ENCODE results near the gene SOX5.

SOX5 gene

DNA sequence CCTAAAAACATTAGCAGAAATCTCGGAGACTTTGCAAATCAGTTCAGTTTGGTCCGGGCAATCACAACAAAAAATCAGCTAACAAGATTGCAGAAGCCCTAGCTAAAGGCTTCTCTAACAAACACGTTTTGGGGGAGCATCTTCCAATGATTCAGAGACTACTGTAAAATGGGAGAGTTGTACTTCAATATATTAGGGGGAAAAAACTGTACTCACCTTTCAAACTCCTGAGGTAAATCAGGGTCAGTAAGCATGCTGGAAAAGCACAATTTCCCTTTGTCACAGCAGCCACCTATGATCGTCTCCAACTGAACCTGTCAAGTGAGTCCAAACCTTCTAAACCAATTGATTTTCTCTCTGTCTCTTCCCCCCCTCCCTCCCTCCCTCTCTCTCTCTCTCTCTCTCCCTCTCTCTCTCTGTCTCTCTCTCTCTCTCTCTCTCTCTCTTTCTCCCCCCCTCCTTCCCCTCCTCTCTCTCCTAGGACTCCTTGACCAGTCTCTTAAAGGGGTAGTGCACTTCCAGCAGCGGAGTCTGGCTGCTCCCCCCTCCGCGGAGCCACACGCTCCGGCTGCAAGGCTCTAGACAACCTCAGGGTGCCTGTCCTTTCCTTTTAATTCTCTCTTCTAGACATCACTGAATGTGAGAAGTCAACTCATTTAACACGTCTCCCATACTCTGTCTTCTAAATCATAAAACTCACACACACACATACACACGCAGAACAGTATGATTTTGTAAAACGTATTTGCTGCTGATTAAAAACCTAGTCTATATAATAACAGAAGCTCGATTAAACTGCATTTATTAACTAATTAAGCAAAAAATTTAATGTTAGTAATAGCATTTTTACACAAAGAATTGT, at the start of gene SOX5:
Gene SOX5 (minus strand): TSS at position 323 of the 862 bp plus-strand sequence. CDS start 69 bp downstream, at position 254.
- DNase-seq, result no peak

DNA sequence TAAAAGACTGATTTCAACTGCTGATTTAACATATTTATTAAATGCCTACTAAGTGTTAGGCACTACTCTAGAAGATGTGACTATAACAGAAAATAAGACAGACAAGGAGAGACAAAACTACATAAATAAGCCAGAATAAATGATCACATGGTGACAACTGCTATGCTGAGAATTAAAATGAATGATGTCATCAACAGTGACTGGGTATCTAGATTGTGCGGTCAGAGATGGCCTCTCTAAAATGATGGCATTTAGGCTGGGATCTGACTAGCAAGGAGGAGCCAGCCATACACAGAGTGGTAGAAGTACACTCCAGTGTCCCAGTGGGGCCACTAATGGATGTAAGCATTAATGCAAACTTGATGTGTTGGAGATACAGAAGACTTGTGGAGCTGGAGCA, 37.6 kb upstream of the SOX5 start:
- no peak for DNase-seq

DNA sequence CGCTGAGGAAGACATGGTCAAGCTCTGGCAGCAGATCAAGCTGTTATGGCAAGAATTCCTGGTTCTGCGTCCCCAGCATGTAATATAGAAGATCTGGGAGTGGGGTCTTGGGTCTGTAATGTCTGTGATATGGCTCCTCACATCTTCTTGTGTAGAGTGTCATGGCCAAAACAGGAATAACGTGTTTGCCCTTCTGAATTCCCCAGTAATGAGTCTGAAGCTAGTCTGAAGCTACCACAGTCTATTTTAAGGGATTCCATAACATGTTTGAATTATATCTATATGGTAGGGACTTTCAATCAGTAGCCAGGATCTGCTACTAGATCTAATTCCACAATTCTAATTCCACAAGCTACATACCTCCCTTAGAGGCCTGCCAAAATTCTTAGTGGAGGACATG, 31.4 kb upstream of the SOX5 start:
- no peak for DNase-seq

DNA sequence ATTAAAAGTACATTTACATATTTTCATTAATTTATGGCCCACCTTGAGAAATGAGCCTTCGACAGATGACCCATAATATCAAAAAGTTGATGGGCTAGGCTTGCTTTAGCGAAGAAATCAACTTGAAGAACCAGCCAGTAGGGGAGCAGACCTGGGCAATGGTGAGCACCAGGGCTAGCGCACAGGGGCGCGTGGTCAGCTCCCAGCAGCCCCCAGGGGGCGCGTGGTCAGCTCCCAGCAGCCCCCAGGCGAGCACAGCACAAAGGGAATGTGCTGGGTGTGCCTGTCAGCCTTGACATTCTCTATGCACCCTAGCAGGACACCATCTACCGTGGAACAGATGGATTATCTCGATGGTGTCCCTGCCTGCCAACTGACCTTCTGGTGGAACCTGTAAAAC, 15.3 kb upstream of the SOX5 start:
- DNase-seq, result no peak

DNA sequence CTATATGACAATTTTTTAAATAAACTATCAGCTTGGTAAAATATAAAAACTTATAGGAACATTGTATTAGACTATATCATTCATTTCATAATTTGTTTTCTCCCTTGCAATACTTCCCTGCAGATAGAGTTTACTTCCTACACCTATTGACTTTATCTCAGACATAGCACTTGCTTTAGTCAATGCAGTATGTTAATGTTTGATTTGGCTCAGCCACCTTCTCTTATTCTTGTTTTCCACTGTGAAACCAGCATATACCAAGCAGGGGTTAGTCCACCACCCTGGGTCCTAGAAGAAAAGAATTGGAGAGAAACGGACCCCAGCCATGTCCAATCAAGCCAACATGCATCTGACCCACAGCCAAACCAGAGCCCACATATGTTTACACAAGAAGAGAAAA, 10.4 kb upstream of the SOX5 start:
- no peak for DNase-seq

DNA sequence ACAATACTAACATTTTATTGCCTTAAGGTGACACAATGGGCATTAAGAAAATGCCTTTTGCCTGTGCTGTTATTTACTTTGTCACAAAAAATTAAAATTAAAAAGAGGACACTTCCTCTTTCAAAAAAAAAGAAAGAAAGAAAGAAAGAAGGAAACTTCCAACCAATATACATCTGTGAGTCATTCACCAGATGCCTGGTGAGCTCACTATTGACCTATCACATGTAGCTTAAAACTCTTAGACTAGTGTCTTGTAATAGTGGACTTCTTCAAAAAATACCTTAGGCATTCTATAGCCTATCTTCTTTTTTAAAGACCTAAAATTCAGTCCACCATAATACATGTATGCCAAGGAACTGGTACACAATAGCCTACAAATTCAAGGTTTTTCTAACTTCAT, 4.9 kb upstream of the SOX5 start:
- DNase-seq, result no peak

DNA sequence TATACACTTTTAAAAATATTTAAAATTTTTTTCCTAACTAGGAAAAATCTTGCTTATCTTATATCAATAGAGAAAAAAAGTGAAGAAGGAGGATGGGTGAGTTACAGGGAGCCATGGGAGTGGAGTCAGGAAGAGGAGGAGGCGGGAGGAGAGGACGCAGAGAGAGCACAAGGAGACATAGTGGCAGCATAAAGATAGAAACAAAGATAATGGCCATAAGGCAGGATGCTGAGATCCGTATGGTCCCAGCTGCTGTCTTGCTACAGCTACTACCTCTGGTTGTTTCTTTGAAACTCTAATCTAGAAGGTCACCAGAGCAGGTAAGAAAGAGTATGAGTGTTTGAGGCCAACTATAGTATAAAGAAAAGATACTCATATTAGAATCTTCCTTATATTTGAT, 2.6 kb upstream of the SOX5 start:
- DNase-seq, result no peak

DNA sequence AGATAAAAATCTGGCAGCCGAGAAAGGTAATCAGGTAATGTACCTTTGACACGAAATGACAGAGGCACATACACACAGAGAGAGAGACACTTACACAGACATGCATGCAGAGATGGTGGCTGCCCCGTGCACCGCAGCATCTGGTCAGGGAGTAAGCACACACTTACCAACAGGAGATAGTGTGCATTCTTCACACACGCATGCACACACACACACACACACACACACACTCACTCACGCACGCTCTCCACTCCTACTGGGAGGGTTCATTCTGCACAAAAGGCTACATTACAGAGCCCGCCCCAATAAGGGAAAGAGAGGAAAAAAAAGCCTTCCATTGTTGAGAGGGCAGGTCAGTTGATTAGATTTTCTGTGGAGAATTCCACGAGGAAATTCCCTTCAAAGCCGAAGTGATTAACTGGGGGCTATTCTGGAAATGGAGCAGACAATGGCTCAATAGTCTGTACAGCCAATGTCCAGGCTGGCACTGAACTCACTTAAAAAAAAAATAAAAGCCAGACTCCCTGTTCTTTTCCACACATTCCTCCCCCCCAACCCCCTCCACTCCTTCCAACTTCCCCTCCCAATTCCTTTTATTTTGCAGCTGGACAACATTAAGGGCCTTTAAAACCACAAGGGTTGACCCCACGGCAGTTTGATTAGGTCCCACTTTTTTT, 1.4 kb upstream of the SOX5 start:
- no peak for DNase-seq

DNA sequence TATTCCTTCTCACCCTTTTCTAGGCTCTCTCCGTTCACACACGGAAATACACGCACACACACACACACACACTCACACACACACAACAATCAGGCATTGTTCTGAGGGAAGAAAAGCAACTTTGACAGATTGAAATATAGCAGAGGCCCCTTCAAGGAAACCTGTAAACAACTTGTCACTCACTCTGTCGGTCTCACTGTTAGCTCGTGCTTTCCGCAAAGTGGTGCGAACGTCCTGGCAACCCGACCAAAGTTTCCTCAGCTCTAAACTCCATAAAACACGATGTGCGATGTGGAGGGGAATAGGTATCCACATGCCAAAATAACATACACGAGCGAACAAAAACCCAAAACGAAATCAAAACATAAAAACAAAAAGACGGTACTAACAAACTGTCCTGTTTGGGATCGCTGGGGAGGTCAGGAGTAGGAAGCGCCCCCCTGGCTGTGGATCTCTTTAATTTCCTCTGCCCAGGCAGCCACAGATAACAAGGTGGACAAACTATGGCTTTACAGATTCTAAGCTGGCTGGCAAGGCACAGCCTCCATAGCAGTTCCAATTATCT, 822 bp upstream of the SOX5 start:
- no peak for DNase-seq

DNA sequence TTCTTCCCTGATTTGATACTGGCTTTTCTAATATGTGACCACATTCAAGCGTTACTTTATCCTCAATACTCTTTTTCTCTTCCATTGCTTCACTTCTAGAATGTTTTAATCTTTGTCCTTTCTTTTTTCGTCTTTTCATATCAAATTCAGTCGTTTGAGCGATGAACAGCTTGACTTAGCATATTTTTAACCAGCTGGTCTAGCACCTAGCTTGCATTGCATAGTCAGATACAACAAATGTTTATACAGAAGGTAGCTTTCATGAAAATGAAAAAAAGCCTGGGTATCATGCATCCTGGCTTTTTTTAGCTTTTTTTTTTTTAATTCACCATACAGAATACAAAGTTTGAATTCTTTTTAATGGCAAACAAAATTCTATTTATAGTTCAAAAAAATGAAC, 1.2 kb downstream of the SOX5 start:
- no peak for DNase-seq

DNA sequence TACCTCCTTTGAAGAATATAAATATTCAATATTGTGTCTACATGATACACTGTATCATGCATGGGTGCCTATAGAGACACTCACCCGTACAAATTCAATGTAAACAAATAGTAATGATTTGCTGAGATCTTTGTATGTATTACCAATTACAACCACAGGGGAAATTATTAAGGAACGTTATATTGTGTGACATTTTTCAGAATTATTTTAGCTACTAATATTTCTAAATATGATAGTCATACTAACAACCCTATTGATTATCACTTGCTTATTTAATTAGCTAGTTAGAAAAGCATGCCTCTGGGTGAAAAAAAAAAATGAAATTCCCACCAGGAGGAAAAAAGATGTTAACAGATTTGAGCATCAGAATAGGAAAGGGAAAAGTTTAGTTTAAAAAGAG, 2.1 kb downstream of the SOX5 start:
- DNase-seq, result no peak

DNA sequence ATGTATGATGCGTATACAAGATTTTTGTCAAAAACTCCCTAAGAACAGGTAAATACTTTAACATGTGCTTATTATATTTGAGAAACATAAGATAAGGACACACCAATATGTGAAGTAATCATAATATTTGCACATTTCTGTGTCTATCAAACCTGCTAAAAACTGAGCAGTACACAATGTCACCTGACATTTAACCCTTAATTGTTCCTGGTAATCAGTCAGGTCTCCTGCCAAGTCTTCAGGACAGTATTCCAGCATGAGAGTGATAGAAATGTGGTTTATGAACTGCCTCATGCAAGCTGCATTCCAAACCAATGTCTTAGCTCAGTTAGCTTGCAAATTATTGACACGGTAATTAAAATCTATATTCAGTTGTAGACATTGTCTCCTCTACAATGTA, 4.2 kb downstream of the SOX5 start:
- no peak for DNase-seq

DNA sequence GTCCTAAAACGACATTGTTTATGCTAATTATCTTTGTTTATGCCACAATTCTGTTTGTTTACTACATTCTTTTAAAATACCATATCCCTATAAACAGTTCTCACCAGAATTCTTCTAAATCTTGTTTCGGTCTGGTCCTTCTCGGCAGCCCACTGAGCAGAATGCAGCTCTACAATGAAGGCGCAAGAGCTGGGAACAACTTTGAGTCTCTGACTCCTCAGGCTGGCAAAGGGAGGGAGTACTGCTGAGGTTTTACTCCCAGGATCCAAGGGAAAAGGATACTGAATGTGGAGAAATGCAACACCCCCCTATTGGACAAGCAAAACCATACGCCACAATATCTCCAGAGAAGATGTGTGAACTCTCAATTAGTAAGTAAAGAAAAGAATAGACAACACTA, 5.4 kb downstream of the SOX5 start:
- no peak for DNase-seq

DNA sequence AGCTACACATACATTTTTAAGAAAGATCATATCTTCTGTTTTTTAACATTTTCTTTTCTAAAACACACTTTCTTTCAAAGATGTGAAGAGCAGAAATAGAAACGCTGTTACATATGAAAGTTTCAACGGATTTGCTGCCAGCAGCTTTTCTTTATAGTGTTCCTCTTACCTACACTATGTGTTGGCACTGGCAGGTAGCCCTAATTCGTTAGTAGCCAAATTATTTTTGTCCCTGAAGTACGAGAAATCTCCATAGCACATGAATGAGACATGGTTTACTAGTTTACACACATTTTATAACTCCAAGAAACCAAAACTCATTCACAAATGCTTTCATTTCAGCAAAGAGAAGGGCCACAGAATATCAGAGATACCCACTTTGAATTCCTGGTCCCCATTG, 6.6 kb downstream of the SOX5 start:
- DNase-seq, result no peak

DNA sequence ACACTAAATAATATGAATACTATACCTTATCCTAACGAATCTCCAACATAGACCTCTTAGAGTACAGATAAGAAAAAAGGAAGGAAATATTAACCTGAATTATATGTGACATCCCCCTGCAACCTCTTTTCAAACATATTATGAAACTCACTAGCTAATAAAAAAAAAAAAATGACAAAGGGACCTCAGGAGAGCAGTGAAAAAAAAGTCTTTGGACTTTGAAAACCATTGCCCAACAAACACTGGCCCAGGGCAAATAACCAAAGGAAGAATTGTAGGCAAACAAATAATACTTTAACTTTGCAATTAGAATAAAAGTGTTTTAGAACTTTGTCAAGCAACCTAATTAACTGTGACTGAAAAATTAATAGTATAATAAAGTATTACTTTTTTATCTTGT, 7.7 kb downstream of the SOX5 start:
- no peak for DNase-seq

DNA sequence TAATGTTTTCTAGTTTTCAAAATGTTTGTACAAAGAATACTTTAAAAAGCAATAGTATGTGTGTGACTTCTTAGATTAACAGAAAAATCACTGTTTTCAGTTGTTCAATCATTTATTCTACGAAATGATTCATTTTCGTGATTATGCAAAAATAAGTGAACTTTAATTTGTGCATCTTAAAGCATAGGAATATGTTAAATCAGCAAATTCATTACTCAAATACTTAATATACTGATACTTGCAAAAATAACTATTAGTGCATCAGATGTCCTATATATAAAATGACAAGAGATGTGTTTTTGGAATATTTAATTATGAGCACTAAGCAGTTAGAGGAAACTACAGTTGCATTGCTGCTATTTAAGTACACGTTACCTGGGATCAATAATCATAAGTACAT, 11.0 kb downstream of the SOX5 start:
- no peak for DNase-seq

DNA sequence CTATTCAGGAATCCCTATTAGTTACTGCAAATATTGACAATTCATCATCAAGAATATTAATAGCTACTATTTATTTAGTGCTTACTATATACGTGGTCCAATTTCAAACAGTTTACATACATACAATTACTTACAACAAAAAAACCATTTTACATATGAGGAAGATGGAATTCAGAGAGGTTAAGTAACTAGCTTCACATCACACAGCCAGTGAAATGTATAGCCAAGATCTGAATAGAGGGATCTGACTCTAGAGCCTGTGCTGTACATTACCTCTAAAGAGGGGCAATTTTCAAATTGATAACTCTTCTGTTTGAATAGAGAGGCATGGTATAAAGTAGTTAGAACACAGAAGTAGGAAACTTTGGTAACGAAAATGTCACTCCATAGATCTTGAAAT, 18.3 kb downstream of the SOX5 start:
- no peak for DNase-seq

DNA sequence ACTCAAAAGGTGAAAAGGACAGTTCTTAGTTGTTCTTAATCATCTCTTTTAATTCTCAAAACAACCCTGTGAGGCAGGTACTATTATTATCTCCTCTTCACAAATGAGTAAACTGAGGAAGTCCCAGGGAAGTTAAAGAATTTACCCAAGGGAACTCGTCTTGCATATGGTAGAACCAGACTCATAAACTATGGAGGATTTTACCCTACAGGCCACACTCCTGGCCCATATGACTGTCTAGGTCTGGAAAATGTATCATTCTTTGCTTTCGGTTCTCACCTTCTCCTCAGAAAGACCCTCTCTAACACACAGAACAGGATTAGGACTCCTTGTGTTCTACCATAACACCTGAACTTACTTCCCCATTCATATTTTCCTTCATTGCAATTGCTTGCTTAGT, 18.9 kb downstream of the SOX5 start:
- DNase-seq, result no peak

DNA sequence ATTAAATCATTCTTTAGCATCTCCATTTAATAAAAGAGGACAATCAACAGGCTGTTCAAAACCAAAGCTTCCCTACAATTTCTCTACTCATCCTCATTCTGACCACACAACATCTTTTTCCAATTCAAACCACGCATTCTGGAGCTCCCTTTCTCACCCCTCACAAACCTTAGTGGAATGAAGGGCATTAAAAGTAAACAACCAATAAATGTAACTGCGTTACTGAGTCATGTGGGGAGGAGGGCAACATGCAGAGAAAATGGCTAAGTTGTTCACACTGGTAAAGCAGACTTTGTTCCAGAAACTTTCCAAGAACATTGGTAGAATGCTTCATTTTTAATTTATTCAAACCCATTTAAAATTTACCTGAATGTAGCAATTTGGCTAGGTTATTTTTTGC, 19.6 kb downstream of the SOX5 start:
- DNase-seq, result no peak

DNA sequence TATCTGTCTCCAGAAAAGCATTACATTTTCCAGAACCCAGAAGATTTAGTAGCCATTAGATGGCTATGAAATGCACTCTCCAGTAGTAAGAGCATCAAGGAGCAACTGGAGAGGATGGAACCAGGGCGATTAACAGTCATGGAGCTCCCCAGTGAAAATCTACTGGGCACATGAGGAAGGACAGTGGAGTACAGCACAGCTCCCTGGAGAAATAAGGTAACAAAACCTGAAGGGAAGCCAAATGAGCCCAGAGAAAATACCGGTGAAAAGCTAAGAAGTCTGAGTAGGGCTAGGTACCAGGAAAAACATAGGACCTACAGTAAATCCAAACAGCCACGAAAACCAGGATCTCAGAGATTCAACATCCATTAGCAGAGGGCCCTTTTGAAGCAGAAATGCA, 21.6 kb downstream of the SOX5 start:
- no peak for DNase-seq

DNA sequence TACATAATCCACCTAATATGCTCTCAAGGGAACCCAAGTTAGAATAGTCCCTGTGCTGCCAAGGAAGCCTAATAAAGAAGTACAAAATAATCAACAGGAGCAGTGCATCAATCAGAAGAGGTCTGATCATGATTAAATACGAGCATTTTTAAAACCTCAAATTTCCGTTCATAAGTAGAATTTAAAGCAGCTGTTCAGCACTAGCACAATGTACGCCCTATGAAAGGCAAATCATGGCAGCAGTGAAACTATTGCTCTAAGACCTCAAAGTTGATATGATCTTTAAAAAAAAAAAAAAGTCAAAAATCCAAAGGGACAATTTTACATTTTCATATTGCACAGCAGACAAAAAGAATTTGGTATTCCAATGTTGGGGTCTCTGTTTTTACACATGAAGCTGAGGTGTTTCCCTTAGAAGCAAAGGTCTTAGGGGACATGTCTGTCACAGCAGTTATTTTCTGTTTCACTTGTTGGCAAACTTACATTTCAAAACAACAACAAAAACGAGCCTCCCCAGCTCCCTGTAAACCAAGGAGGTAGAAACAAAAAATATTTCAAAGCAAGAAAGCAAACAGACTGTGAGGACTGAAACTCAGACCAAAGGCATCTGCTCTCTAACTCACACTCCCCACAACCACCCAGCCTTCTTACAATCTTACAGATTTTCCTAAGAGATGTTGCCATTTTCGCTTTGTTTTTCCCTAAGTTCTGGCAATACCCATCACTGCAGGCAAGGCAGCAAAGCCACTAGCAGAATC, 28.2 kb downstream of the SOX5 start:
- DNase-seq, result no peak

DNA sequence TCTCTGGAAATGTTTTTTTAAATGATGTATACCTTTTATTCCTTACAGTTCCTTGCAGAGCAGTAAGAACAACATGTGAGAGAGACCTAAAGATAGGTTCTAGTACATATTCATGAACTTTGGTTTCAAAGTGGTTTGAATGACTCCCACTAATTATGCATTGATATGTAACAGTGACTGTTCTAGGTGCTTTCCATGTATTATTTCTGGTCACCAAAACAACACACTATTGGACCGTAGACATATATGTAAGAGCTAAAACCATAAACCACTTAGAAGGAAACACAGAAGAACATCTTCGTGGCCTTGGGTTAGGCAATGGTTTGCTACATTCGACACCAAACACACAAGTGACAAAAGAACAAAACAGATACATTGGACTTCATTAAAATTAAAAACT, 37.9 kb downstream of the SOX5 start:
- DNase-seq, result no peak

DNA sequence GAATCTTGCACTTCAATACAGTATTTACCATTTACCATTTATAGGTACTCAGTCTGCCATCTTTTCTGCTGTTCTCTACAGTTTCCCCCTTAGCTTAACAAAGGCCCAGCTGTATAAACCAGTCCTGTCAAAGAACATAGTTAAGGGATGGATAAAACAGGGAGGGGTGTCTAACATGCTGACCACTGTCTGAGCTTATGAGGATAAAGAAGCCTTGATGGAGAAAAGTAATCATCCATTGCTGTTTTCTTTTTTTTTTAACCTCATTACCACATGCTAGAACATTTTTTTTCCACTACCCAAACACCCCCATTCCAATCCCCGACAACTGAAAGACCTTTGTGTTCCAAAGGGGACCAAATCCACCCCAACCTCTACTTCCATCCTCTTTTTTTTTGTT, 39.9 kb downstream of the SOX5 start:
- DNase-seq, result no peak

DNA sequence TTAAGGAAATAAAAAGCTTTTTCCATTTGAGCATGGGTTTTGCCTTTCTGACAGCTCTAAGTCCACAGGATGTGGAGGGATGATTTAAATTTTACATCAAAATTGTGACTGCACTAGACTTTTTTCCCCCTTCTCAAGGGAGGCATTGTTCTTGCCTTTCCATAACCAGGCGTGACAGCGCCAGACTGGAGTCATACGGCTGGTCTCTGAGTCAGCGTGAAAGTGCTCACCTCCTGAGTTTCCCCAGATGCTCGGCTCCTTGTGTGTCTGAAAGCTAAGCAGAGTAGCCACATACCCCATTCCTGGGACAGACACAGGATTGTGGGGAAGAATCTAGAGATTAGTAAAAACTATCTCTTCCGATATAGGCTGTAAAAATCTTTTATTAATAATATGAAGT, 43.1 kb downstream of the SOX5 start:
- no peak for DNase-seq
